ENCODE measurements around the gene C2orf15.

- TF ChIP-seq CTCF (IDR thresholded peaks at IDR 0.05) (no peak), POLR2A (IDR thresholded peaks at IDR 0.05) (no peak)
Measured at GRCh38 chr2:99141110-99142108, at the start of gene C2orf15.
